Muscle of arm (tissue), 12 donors: Measurements from ENCODE around the gene LHPP. TPM values are rescaled to one million over a fixed set of nuclear protein-coding genes. Genes with fewer than 3 reads are reported as not detected.
"Not testable (repeated sequence)": the region's sequence is repeated elsewhere in the genome, so short reads cannot be mapped to it uniquely, and the experiment has no call there.

Experiments
- DNase-seq: peaks from one replicate; pipeline ENCODE4 v3.0.0-alpha.2; 2013
- polyA plus RNA-seq, 12 donors: library from polyadenylated mRNA; unstranded; fragments of 120-200 nt; gene quantifications; one replicate each; pipeline ENCODE4 v1.2.1, GENCODE V29; 2013; ENCODE audit not compliant: insufficient read length in 12 of 12

The LHPP gene
- polyA plus RNA-seq, 12 donors, result 5.0 to 12.9 (median 6.6) TPM; not detected in 1

DNA sequence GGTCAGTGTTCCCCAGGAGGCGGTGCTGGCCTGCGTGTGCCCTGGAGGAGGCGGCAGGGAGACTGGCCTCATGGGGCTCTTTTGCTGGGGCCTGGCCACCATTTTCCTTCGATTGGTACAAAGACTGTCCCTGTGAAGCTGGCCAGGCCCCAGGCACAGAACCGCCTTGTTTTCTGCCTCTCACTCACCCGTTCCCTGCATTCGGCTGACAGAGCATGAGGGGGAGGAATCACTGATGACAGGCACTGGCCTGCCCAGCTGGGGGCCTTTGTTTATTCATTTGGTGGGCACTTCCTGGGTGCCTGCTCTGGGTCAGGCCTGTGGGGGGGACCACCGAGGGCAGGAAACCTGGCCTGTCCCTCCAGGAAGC is 143.4 kb downstream of the LHPP start:
- no peak for DNase-seq

DNA sequence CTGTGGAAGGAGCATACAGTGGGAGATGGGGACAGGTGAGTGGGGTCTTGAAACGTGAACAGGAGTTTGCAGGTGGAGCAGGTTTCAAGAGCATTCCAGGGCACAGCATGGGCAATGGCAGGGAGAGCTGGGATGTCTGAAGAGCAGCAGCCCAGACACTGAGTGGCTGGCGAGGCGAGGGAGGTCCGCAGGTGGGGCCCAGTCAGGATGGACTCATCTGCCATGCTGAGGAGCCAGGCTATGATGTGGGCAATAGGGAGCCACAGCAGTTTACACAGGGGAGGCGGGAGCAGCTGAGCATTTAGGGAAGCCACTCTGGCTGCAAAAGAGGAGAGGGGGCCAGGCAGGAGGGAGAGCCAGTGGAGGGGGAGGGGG is 143.8 kb downstream of the LHPP start:
- no peak for DNase-seq

DNA sequence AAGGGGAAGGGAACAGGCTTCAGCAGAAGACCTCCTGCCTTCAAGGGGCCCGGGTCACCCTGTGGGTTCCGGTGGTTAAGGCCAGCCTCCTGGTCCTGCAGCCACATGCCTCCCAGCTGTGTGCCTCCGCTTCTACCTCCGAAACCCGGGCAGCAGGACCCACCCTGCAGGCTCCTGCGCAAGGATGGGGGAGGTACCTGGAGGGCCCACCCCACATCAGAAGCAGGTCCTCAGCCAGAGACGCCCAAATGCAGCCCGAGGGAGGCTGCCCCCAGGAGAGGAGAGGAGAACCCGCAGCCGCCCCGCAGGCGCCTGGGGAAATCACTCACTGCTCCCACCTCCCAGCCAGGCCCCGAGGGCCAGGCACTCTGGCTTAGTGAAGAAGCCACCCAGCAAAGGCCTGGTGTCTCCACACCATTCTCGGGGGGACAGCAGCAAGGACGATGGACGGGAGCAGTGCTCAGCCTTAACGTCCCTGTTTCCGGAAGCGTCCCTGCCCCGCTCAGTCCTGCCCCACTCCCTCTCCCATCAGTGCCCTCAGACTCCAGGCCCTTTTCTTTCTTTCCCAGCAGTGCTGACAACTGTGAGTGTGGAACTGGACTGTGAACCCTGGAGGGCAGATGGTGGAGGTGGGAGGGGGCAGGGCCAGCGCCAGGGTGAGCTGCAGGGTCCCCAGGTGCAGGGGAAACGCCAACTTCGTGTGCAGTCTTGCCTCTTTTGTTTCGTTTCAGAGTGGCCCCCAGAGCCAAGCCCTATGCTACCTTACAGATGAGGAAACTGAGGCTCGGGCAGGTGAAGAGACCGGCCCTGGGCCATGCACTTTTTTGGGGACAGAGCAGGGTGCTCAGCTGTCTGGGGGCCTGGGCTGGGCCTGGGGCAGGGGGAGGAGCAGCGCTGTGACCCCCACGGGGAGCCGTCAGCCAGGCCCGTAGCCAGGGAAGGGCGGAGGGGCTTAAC is 144.5 kb downstream of the LHPP start:
- no peak for DNase-seq

DNA sequence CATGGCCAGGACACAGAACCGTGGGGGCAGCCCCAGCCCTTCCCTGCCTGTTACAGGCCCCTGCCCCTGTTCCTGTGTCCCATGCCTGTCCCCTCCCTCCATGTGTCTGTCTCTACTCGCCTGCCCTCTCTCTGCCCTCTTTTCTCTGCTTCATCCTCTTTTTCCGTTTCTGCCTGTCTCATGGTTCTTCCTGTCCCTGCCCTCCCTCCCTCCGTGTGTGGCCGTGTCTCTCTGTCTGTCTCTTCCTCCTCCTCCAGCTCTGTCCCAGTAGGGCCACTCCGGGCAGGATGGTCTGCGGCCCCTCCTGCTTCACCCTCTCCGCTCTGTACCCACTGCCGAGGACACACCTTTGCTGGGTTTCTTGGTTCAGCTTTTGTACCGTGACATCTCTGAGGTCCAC is 145.2 kb downstream of the LHPP start:
- no peak for DNase-seq

DNA sequence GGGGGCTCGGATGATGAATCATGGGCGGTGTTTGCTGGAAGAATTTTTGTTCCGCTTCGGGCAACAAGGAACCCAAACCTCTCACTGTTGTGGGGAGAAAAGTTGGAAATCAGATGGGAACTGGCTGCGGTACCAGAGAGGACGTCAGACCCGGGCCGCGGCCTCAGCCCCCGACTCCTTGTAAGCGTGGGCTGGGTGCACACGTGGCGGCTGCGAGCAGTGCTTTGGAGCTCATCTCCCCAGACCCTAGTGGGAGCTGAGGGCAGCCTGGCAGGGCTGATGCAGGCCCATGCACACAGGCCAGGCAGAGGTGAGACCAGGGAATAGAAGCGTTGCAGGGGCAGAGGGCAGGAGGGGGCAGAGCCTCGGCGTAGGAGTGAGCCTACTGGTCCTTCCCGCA is 146.1 kb downstream of the LHPP start:
- DNase-seq, result no peak

DNA sequence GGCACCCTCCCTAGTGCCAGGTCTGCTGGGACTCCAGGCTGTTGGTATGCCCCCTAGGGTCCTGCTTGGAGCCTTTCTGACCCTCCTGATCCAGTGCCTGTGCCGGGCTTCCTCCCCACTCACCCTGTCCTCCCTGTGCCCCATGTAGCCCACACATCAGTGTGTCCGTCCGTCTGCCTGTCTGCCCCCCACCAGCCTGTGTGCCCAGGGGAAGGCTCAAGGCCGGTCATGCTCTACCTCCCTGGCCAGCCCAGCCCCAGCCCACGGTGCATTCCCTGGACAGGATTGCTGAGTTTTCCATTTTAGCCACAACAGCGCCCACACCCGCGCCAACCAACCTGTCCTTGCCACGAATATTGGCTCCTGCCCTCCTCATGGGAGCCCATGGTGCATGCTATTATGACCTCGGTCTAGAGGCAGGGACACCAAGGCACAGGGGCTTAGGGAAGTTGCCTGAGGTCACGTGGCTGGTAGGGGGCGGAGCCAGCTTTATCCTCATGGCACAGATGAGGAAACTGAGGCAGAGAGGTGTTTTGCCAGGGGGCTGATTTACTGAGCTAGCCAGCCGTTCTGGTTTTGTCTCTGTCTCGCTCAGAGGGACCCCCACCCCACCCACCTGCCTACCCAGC is 146.6 kb downstream of the LHPP start:
- no peak for DNase-seq

DNA sequence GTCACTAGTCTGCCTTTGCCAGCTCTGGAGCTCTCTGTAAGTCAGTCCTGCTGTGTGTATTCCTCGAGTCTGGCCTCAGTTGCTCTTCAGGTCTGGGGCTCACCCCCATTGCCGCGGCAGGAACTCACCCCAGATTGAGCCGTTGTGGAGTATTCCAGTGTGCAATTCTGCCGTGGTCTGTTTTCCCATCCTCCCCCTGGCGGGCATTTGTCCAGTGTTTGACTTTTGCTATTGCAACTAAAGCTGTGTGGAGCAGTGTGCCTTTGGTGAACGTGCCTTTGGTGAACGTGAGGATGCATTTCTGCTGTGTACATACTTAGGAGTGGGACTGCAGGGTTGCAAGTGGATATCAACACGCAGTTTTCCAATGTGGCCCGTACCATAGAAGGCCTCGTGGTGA is 148.1 kb downstream of the LHPP start:
- DNase-seq, result no peak

DNA sequence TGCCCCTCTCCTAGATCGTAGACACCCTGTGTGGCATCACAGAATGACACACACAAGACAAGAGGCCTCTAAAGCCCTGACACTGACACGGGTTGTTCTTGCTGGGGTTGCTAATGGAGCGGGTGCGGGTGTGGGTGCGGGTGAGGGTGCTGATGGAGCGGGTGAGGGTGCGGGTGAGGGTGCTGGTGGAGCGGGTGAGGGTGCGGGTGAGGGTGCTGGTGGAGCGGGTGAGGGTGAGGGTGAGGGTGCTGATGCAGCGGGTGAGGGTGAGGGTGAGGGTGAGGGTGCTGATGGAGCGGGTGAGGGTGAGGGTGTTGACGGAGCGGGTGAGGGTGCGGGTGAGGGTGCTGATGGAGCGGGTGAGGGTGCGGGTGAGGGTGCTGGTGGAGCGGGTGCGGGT is 148.6 kb downstream of the LHPP start:
- DNase-seq, result not testable (repeated sequence)

DNA sequence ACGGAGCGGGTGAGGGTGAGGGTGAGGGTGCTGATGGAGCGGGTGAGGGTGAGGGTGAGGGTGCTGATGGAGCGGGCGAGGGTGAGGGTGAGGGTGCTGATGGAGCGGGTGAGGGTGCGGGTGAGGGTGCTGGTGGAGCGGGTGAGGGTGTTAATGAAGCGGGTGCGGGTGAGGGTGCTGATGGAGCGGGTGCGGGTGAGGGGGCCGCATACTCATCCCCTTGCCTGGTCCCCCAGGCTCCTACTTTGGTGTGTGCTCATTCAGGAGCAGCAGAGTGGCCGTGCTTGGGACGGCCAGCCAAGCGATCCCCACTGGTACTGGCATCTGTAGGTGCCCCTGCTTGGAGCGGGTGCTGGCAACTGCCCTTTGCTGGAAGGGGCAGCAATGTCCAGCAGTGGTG is 149.2 kb downstream of the LHPP start:
- DNase-seq, result not testable (repeated sequence)

DNA sequence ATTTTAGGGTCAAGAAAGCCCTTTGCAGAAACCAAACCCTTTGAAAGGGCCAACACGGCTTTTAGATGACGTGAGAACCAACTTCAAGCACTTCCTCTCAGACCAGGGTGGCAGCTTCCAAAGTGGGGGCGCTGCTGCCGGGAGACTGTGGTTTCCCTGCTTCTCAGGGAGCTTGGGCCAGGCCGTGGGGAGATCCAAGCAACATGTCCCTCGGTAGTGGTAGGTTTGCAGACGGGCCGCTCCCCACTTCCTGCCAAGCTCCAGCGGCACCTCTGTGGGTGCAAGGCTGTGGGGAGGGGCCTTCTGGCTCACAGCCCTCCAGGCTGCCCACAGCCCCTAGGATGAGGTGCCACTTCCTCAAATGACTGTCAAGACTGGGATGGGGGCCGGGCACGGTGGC is 150.1 kb downstream of the LHPP start:
- DNase-seq, result no peak

DNA sequence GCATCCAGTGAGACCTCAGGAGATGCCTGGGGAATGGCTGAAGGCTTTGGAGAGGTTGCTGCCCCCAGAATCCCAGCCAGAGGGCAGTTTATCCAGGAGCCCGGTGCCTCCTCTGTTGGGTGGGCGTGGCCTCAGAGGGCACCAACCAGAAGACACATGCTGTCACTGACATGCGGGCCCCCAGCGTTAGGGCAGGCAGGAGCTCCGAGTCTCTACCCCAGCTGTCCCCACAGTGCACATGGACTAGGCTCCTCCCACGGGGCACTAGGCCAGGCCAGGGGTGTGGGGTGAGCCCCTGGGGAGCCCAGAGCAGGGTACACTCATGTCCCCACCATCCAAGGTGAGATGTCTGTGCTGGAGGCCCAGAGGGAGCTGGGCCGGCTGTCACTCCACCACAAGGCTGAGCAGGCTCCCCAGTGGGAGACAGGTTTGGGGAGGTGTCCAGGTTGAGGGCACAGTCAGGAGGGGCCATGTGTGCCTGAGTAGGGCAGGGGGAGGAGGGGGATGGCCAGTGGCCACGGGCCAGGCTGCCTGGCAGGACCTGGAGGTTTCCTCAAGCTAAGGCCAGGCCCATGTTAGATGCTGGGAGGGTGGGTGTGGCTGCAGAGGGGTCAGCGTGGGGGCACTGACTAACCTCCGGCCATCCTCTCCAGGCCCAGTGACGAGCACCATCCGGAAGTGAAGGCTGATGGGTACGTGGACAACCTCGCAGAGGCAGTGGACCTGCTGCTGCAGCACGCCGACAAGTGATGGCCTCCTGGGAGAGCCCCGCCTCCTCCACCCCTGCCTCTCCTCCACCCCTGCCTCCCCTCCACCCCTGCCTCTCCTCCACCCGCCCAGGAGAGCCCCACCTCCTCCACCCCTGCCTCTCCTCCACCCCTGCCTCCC is 151.2 kb downstream of the LHPP start:
- no peak for DNase-seq

DNA sequence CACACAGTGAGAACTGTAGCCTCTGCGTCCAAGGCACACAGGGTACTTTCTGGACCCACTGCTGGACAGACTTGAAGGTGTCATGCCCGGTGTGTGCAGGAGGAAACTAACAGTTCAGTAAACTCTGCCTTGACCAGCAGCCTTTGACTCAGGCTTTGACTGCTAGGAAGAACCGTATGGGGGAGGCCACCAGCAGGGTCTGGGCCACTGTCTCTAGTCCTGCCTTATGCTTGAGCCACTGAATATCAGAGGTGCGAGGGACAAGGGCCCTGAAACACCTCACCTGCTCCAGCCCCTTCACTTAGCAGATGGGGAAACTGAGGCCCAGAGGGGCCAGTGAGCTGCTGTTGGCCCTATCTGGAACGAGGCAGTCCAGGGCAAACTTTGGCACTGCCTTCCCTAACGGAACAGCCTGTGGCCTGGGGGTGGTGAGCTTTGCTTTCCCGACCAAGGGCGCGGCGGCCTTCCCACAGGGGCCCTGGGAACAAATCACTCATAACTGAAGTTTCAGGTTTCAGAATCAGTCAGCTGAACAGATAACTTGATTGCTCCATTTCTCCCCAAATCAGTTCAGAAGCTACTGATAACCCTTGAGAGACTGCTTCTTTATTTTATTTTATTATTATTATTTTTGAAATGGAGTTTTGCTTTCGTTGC is 152.5 kb downstream of the LHPP start:
- no peak for DNase-seq

DNA sequence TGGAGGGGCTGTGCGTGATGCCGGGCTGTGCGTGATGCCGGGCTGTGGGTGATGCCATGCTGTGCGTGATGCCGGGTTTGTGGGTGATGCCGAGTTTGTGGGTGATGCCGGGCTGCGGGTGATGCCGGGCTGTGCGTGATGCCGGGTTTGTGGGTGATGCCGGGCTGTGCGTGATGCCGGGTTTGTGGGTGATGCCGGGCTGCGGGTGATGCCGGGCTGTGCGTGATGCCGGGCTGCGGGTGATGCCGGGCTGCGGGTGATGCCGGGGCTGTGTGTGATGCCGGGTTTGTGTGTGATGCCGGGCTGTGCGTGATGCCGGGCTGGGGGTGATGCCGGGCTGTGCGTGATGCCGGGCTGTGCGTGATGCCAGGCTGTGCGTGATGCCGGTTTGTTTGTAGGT is 153.6 kb downstream of the LHPP start:
- no peak for DNase-seq

DNA sequence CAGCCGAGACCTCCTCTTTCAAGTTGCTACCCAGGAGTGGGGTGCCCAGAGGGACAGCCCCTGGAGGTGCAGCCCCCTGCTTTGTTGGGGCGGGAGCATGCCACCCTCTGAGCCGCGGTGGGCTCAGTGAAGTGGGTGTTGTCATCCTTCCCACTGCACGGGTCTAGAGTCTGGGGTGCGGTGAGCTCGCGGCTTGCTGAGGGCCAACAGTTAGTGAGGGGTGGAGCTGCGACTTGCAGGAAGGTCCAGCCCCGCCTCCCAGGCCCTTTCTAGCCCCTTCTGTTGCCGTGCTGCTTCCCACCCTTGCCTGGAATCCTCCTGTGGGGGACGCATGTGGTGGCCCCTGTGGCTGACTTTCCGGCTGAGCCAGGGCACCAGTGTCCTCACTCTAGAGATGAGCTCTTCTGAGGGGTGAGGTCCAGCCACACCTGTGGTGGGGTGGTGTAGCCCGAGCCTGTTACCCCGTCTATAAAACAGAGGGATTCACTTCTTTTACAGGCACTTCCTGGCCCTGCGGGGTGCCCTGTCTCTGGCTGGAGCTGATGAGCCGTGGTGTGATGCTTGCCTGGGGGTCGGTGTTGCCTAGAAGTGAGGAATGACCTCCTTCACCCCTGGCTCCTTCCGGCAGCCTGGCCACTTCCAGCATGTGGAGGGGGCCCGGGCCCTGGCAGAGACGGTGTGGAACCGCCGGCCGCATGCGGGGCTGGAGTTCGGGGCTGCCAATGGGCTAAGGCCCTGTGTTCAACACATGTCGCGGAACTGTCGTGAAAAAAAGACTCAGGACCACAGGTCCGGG is 154.6 kb downstream of the LHPP start:
- DNase-seq, result no peak

DNA sequence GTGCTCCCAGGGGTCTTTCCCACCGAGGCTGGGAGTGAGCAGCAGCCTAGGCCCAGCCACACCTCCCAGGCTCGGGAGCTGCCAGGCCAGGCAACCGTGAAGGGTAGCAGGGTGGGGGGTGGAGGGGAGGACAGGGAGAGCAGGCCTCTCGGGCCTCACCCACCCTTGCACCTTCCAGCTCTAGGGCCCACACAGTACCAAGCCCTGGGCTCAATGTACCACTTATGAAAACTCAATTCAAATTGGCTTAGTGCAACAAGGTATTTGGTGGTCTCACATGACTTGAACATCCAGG is 155.2 kb downstream of the LHPP start:
- no peak for DNase-seq

DNA sequence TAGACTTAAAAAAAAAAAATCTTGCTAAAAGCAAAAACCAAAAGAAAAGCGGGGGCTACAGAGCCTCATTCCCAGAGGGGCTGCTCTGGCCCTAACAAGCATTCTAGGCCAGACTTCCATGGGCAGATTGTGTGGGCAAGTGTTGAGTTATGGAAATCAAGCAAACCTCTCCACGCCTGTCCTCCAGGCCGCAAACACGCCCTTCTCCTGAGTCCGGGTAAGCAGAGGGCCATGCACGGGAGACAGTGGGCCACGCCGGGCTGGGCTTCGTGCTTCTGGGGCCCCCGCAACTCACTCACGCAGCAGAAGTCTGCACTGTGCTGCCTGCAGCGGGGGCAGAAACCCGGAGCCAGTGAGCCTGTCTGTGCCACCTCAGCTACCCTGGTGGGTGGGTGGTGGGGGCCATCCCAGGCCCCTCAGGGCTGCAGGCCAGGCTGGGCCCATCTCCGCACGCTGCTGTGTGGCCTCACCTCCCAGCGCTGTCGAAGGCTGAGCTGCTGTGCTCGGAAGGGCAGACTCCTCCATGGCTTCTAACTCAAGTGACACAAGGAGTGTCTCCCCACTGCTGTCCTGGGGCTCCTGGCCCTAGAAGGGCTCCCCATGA is 156.9 kb downstream of the LHPP start:
- no peak for DNase-seq

DNA sequence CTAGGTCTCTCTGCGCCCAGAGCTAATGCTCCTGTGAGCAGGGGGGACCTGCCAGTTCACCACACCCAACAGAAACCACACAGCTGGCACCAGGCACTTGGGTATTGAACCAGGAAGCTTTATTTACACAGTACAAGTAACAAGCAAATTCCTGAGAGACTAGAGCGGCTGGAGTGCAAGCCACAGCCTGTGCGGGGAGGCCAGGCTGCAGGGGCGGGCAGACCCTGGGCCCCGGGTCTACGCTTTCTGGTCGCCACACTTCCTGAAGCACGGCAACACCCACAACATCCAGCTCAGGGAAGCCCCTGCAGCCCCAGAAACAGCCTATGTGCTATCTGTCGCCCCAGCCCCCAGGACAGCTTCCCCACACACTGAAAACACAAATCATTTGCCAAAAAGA is 157.6 kb downstream of the LHPP start:
- DNase-seq, result no peak

DNA sequence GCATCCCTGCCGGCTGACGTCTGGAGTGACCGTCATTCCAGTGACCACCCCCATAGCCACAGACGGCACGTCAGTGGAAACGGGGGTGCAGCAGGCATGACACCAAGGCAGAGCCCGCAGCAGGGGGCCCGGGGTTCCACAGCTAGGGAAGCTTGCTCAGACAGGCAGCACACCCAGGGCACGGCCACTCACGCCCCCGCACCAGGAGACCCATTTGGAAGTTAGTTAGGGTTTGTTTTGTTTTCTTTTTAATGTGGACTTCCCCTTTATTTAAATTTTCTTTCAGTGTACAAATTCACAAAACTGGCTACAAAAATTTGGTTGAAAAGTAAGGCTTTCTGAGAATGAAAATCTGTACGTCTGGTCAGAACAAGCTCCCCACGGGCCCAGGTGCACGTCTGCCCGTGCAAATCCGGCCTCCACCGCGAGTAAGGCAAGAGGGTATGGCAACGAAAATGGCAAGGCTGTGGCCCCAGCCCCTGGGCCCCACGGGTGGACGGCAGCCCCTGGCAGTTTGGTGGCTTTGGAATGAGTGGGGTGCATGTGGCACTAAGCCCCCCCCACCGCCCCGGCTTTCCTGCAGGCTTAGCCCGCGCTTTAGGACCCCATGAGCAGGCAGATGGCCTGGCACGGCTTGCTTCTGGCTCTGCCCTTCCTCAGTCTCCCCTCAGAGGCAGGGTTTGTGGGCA is 158.3 kb downstream of the LHPP start:
- DNase-seq, result no peak

DNA sequence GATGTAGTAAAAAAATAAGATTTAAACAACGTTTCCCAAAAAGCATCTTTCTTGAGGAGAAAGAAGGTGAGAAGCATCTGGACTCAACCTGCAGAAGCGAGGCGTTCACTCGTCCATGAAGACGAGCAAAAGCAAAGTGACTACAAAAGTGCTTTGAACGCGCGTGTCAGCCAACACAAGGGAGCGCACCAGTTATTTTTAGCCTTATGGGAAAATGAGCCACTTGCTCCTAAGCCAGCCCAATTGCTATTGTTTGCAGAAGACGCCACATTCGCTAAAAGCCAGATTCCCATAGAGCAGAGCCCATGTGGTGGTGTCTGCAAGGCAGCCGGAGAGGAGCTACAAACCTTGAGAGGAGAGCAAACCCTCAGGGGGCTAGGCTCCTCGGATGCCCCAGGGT is 160.0 kb downstream of the LHPP start:
- no peak for DNase-seq

DNA sequence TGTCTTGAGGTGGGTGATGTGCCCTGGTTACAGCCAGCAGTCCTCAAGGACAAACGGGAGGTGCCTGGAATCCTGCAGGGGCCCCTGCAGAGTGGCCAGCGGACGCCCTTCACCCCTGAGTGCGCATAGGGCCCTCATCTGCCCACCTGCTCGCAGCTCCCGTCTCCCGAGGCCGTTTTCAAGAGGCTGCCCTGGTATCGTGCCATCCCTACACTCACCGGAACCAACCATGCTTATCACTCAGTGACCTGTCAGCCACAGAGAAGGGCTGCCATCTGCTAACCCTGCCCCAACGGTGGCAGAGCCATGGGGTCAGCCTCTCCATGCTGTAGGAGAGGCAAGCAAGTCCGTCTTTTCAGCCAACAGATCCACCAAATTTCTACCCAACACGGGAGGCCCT is 160.5 kb downstream of the LHPP start:
- no peak for DNase-seq
